H9 (cell line): Measurements from ENCODE around the gene KIAA1671. TPM values are rescaled to one million over a fixed set of nuclear protein-coding genes. Genes with fewer than 3 reads are reported as not detected.

ENCODE experiments used
- DNase-seq: peaks from one replicate; pipeline ENCODE4 v3.0.0-alpha.2; 2017
- H2AFZ ChIP-seq: one replicate; pipeline ENCODE4 v1.6.1; 2013; ENCODE audit warnings: mild to moderate bottlenecking, low read length, control low read depth, moderate library complexity
- H2AK5ac ChIP-seq: 2 replicates; pipeline ENCODE4 v1.6.1; 2013; ENCODE audit warnings: low read length, control low read depth, mixed read lengths; ENCODE audit not compliant: insufficient read length
- H2BK120ac ChIP-seq: one replicate; pipeline ENCODE4 v1.6.1; 2013; ENCODE audit warnings: low read depth, mild to moderate bottlenecking, low read length, control low read depth, inconsistent platforms; ENCODE audit not compliant: poor library complexity, severe bottlenecking
- H2BK12ac ChIP-seq: 2 replicates; pipeline ENCODE4 v1.6.1; 2013; ENCODE audit warnings: low read length, control low read depth, mixed read lengths, low read depth; ENCODE audit not compliant: insufficient read length
- H2BK15ac ChIP-seq: 2 replicates; pipeline ENCODE4 v1.6.1; 2013; ENCODE audit warnings: low read depth, low read length, control low read depth
- H2BK20ac ChIP-seq: one replicate; pipeline ENCODE4 v1.6.1; 2013; ENCODE audit warnings: low read depth, mild to moderate bottlenecking, low read length, control low read depth, inconsistent platforms; ENCODE audit not compliant: poor library complexity, severe bottlenecking
- H2BK5ac ChIP-seq: 2 replicates; pipeline ENCODE4 v1.6.1; 2013; ENCODE audit warnings: low read length, control low read depth, mixed read lengths; ENCODE audit not compliant: insufficient read length
- H3K14ac ChIP-seq: 2 replicates; pipeline ENCODE4 v1.6.1; 2013; ENCODE audit warnings: low read length, control low read depth; ENCODE audit not compliant: insufficient read depth
- H3K18ac ChIP-seq: 2 replicates; pipeline ENCODE4 v1.6.1; 2013; ENCODE audit warnings: low read depth, mild to moderate bottlenecking, mixed read lengths, low read length, control low read depth; ENCODE audit not compliant: insufficient read length
- H3K23ac ChIP-seq: 2 replicates; pipeline ENCODE4 v1.6.1; 2013; ENCODE audit warnings: low read length, control low read depth, mixed read lengths, low read depth; ENCODE audit not compliant: insufficient read length
- H3K23me2 ChIP-seq: 2 replicates; pipeline ENCODE4 v1.6.1; 2013; ENCODE audit warnings: low read depth, mild to moderate bottlenecking, mixed read lengths, low read length, control low read depth; ENCODE audit not compliant: insufficient read length, poor library complexity, severe bottlenecking
- H3K27ac ChIP-seq: 2 replicates; pipeline ENCODE4 v1.5.1; 2013; ENCODE audit warnings: low read length, control low read depth, mixed read lengths, low read depth; ENCODE audit not compliant: insufficient read length
- H3K27me3 ChIP-seq: 2 replicates; pipeline ENCODE4 v1.6.1; 2013; ENCODE audit warnings: low read length, control low read depth, inconsistent platforms; ENCODE audit not compliant: insufficient read depth
- H3K4ac ChIP-seq: 2 replicates; pipeline ENCODE4 v1.6.1; 2013; ENCODE audit warnings: low read depth, mild to moderate bottlenecking, control low read depth, inconsistent platforms, low read length, moderate library complexity
- H3K4me1 ChIP-seq: 2 replicates; pipeline ENCODE4 v1.6.1; 2013; ENCODE audit warnings: low read length, control low read depth, inconsistent platforms; ENCODE audit not compliant: insufficient read depth
- H3K4me2 ChIP-seq: 2 replicates; pipeline ENCODE4 v1.6.1; 2013; ENCODE audit warnings: low read length, control low read depth, mixed read lengths; ENCODE audit not compliant: insufficient read length, insufficient read depth
- H3K56ac ChIP-seq: 2 replicates; pipeline ENCODE4 v1.6.1; 2013; ENCODE audit warnings: low read depth, mild to moderate bottlenecking, mixed read lengths, low read length, control low read depth; ENCODE audit not compliant: insufficient read length
- H3K79me1 ChIP-seq: 2 replicates; pipeline ENCODE4 v1.6.1; 2013; ENCODE audit warnings: low read depth, mild to moderate bottlenecking, moderate library complexity, low read length, control low read depth, inconsistent platforms; ENCODE audit not compliant: insufficient read depth, poor library complexity, severe bottlenecking
- H3K79me2 ChIP-seq: 2 replicates; pipeline ENCODE4 v1.6.1; 2013; ENCODE audit warnings: low read length, control low read depth, inconsistent platforms; ENCODE audit not compliant: insufficient read depth
- H3K9ac ChIP-seq: 2 replicates; pipeline ENCODE4 v1.6.1; 2013; ENCODE audit warnings: low read length, control low read depth, mixed read lengths; ENCODE audit not compliant: insufficient read length; ENCODE audit errors: extremely low read depth
- H3K9me3 ChIP-seq: one replicate; pipeline ENCODE4 v1.6.1; 2013; ENCODE audit warnings: low read depth, low read length, inconsistent platforms; ENCODE audit not compliant: control insufficient read depth
- H3T11ph ChIP-seq: one replicate; pipeline ENCODE4 v1.6.1; 2013; ENCODE audit warnings: mild to moderate bottlenecking, low read length, control low read depth, inconsistent platforms
- H4K20me1 ChIP-seq: one replicate; pipeline ENCODE4 v1.6.1; 2013; ENCODE audit not compliant: control insufficient read depth, insufficient read length, insufficient read depth
- H4K5ac ChIP-seq: 2 replicates; pipeline ENCODE4 v1.6.1; 2013; ENCODE audit warnings: low read depth, mild to moderate bottlenecking, mixed read lengths, low read length, control low read depth; ENCODE audit not compliant: insufficient read length
- H4K8ac ChIP-seq: replicated peaks from 2 replicates; pipeline ENCODE4 v1.6.1; 2013; ENCODE audit warnings: low read length, control low read depth, mixed read lengths, low read depth; ENCODE audit not compliant: insufficient read length
- H4K91ac ChIP-seq: 2 replicates; pipeline ENCODE4 v1.6.1; 2013; ENCODE audit warnings: low read depth, mild to moderate bottlenecking, moderate library complexity, mixed read lengths, low read length, control low read depth; ENCODE audit not compliant: insufficient read length
- H3K27ac Mint-ChIP-seq, 3 experiments: 2 replicates in 2 of 3; 3 replicates in 1 of 3; pipeline ENCODE4 v1.8.0; 2020 to 2021; ENCODE audit warnings: mixed read lengths in 3 of 3, mild to moderate bottlenecking in 1 of 3, moderate library complexity in 1 of 3
- H3K27me3 Mint-ChIP-seq: 2 replicates; pipeline ENCODE4 v1.8.0; 2021; ENCODE audit warnings: low read depth, mild to moderate bottlenecking, moderate library complexity, mixed read lengths
- H3K36me3 Mint-ChIP-seq, 3 experiments: 2 replicates in 2 of 3; 3 replicates in 1 of 3; pipeline ENCODE4 v1.8.0; 2020 to 2021; ENCODE audit warnings: low read depth in 3 of 3, mixed read lengths in 3 of 3; ENCODE audit not compliant: insufficient read depth in 1 of 3
- H3K4me1 Mint-ChIP-seq, 2 experiments: 2 replicates each; pipeline ENCODE4 v1.8.0; 2020; ENCODE audit warnings: mixed read lengths in 2 of 2
- H3K4me3 Mint-ChIP-seq, 2 experiments: 2 replicates in 1 of 2; 3 replicates in 1 of 2; pipeline ENCODE4 v1.8.0; 2020 to 2021; ENCODE audit warnings: mild to moderate bottlenecking in 2 of 2, mixed read lengths in 2 of 2, moderate library complexity in 1 of 2
- H3K9me3 Mint-ChIP-seq, 2 experiments: 2 replicates in 1 of 2; 3 replicates in 1 of 2; pipeline ENCODE4 v1.8.0; 2020; ENCODE audit warnings: mild to moderate bottlenecking in 2 of 2, mixed read lengths in 2 of 2, moderate library complexity in 1 of 2
- WGBS: extraction: QIAGEN DNeasy Blood & Tissue Kit; methylation state at CpG from one replicate; pipeline ENCODE4 v1.1.7; 2013; ENCODE audit warnings: missing lambda C conversion rate, low lambda C conversion rate, mixed read lengths; ENCODE audit not compliant: insufficient read length; ENCODE audit errors: extremely low coverage; 5-methylcytosine and 5-hydroxymethylcytosine counted together
- total RNA-seq: library from RNA; stranded (reverse); gene quantifications from 2 replicates; pipeline ENCODE4 v1.2.1, GENCODE V29; 2021
- TF ChIP-seq, protein P1 (sequence below): fragments of 200-600 bp; sonication (generic); conservative IDR thresholded peaks from 3 replicates; pipeline ENCODE4 v1.8.0; 2021; ENCODE audit warnings: antibody characterized with exemption, mild to moderate bottlenecking

Gene KIAA1671
- total RNA-seq, 1 experiment from 2014 or later: 22.6 TPM

GRCh38 chr22:25068707-25069106, 116.2 kb downstream of the KIAA1671 start:
- Histone ChIP-seq H3K23ac (no peak overlapping the region), H2BK20ac (no peak overlapping the region), H3K4me1 (no peaks in the 10 kb centered on the region), H3K9me3 (no peaks in the 10 kb centered on the region), H4K91ac (no peak overlapping the region), H4K5ac (no peak overlapping the region), H2BK5ac (no peak overlapping the region), H3K18ac (no peak overlapping the region), H4K20me1 (no peaks in the 10 kb centered on the region), H3K23me2 (peaks cover 3% of the 10 kb centered on the region), H3K27ac (no peak overlapping the region), H3K27me3 (no peaks in the 10 kb centered on the region), H3K4ac (no peak overlapping the region), H2BK120ac (no peak overlapping the region), H2AK5ac (no peak overlapping the region), H3T11ph (no peak overlapping the region), H2AFZ (no peak overlapping the region), H3K9ac (no peak overlapping the region), H2BK12ac (no peak overlapping the region), H3K79me2 (no peaks in the 10 kb centered on the region), H2BK15ac (no peak overlapping the region), H4K8ac (no peak overlapping the region), H3K14ac (no peak overlapping the region), H3K56ac (no peak overlapping the region), H3K4me2 (no peak overlapping the region), H3K79me1 (no peaks in the 10 kb centered on the region)
- no peak overlapping the region for H3K4me3 Mint-ChIP-seq
- H3K4me1 Mint-ChIP-seq: peaks cover 0 to 12% of the 10 kb centered on the region in 2 experiments; a peak in 3 of 4 replicates
- peaks cover 0 to 4% (median 0%) of the 10 kb centered on the region in 3 experiments; a peak in 1 of 7 replicates for H3K36me3 Mint-ChIP-seq
- TF ChIP-seq, protein P1, sequence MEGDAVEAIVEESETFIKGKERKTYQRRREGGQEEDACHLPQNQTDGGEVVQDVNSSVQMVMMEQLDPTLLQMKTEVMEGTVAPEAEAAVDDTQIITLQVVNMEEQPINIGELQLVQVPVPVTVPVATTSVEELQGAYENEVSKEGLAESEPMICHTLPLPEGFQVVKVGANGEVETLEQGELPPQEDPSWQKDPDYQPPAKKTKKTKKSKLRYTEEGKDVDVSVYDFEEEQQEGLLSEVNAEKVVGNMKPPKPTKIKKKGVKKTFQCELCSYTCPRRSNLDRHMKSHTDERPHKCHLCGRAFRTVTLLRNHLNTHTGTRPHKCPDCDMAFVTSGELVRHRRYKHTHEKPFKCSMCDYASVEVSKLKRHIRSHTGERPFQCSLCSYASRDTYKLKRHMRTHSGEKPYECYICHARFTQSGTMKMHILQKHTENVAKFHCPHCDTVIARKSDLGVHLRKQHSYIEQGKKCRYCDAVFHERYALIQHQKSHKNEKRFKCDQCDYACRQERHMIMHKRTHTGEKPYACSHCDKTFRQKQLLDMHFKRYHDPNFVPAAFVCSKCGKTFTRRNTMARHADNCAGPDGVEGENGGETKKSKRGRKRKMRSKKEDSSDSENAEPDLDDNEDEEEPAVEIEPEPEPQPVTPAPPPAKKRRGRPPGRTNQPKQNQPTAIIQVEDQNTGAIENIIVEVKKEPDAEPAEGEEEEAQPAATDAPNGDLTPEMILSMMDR: no peak
- no peaks in the 10 kb centered on the region for H3K9me3 Mint-ChIP-seq
- DNase-seq: no peak
- H3K27me3 Mint-ChIP-seq: no peaks in the 10 kb centered on the region
- no peak overlapping the region for H3K27ac Mint-ChIP-seq
- no CpG with 5 or more reads among the region's 9 CpGs for WGBS
